GM10248 (cell line): ENCODE results near the gene SIRPB2.
"Not testable (repeated sequence)": the region's sequence is repeated elsewhere in the genome, so short reads cannot be mapped to it uniquely, and the experiment has no call there.

Source experiments
- CTCF ChIA-PET: fragments of 300-600 bp; sonication (Branson Sonifier 250); formaldehyde crosslinking; extraction: SDS; loops from one replicate; lab custom pipeline; 2021; ENCODE audit warnings: antibody characterized with exemption; lab: Yijun Ruan, JAX
- POLR2A ChIA-PET: fragments of 350-650 bp; sonication (Branson Sonifier 250); formaldehyde crosslinking; extraction: SDS; loops from one replicate; lab custom pipeline; 2020; ENCODE audit warnings: antibody characterized with exemption; lab: Yijun Ruan, JAX
- DNase-seq: peaks from one replicate; pipeline ENCODE4 v3.0.0; 2012; ENCODE audit errors: extremely low spot score
- CTCF ChIP-seq: IDR thresholded peaks from 2 replicates; pipeline ENCODE4 v1.5.1; 2012; ENCODE audit warnings: mild to moderate bottlenecking, low read depth; ENCODE audit errors: extremely low read depth, missing control alignments, control extremely low read depth

Gene SIRPB2

GRCh38 chr20:1505871-1506270, 14.7 kb upstream of the SIRPB2 start:
- CTCF ChIA-PET, result interaction anchor here (2.2 to 2.7 kb wide), 2 partner anchors 194 to 271 kb away, joined by 7 to 15 read pairs; no protein-coding TSS in a partner anchor
- POLR2A ChIA-PET, result no interaction called here
- no peak for TF ChIP-seq CTCF
- DNase-seq, result no peak

- no peak for DNase-seq
- TF ChIP-seq CTCF, result no peak
- CTCF ChIA-PET, result interaction anchor here (1.7 to 3.8 kb wide), 5 partner anchors 11 to 229 kb away, joined by 6 to 23 read pairs (median 17); no protein-coding TSS in a partner anchor
- POLR2A ChIA-PET, result no interaction called here
These were observed 14.1 kb upstream of the SIRPB2 start for GRCh38 chr20:1505361-1505760.

GRCh38 chr20:1503564-1504227, 12.5 kb upstream of the SIRPB2 start:
- peak; percentile 97 for TF ChIP-seq CTCF
- CTCF ChIA-PET, result interaction anchor here (0.6 to 3.8 kb wide), 41 partner anchors 9 to 397 kb away, joined by 3 to 23 read pairs (median 4); partner anchors contain the start of genes FKBP1A and SIRPB2
- POLR2A ChIA-PET, result no interaction called here
- DNase-seq, result peak; percentile 79

- no peak for TF ChIP-seq CTCF
- ChIA-PET CTCF (interaction anchor here (2.1 kb wide), 1 partner anchor 9 kb away, joined by 11 read pairs; no protein-coding TSS in a partner anchor), POLR2A (no interaction called here)
- no peak for DNase-seq
These were observed 9.3 kb upstream of the SIRPB2 start for GRCh38 chr20:1500496-1500895.

- ChIA-PET CTCF (interaction anchor here (1.0 to 2.1 kb wide), 3 partner anchors 10 to 277 kb away, joined by 3 to 11 read pairs (median 4); partner anchors contain the start of gene NSFL1C), POLR2A (no interaction called here)
- no peak for DNase-seq
- no peak for TF ChIP-seq CTCF
These were observed 8.6 kb upstream of the SIRPB2 start for GRCh38 chr20:1499528-1500420.

GRCh38 chr20:1497371-1497770, 6.2 kb upstream of the SIRPB2 start:
- POLR2A ChIA-PET, DNase-seq: not testable (repeated sequence)

More at GRCh38 chr20:1497371-1497770, 6.2 kb upstream of the SIRPB2 start:
- CTCF ChIA-PET, result not testable (repeated sequence)
